ENCODE results near the gene NPLOC4.

NPLOC4 gene

DNA sequence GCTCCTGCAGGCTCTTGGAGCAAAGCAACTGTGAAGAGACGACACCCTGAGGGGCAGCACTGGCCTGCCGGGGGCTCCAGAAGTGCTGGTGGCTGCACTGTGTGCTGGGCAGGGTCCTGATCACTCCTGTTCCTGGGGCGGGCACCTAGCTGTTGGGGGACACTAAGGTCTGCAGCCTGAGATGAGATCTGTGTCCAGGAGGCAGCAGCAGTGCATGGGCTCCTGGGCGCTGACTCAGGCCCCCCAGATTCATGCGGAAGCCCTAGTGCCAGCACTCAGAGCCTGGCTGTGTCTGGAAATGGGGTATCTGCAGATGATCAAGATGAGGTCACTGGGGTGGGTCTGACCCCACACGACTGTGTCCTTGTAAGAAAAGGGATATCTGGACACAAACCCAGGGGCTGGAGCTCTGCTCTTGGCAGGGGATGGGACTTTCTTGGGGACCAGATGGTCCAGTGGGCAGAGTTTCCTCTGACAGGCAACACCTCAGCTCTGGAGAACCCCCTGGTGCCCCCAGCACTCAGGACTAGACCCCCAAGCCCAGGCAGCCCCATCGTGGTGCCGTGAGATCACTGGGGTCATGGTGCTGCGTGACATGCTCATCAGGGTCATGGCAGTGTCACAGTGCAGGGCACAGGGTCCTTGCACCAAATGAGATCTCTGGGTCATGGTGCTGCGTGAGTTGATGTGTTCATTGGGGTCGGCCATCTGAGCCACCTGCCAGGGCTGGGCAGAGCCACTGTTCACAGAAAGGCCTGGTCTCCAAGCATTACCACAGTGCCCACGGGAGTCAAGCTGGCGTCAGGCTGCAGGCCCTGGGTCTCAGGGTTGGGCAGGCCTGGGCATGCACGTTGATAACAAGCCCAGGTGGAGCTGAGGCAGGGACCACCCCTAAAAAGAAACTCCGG, 94.2 kb downstream of the NPLOC4 start:
- peak; percentile 6 for DNase-seq (ENCODE audit: extremely low read depth, insufficient read length)
- Histone ChIP-seq H3K27me3 (replicated peaks; ENCODE audit: control insufficient read depth, insufficient read depth, low read length) (no peaks in the 10 kb centered on the region), H3K36me3 (ENCODE audit: control insufficient read depth, insufficient read depth, low read length) (peaks cover 34% of the 10 kb centered on the region), H3K4me3 (replicated peaks; ENCODE audit: low read depth, low read length) (no peak overlapping the region)
- TF ChIP-seq, protein P1, sequence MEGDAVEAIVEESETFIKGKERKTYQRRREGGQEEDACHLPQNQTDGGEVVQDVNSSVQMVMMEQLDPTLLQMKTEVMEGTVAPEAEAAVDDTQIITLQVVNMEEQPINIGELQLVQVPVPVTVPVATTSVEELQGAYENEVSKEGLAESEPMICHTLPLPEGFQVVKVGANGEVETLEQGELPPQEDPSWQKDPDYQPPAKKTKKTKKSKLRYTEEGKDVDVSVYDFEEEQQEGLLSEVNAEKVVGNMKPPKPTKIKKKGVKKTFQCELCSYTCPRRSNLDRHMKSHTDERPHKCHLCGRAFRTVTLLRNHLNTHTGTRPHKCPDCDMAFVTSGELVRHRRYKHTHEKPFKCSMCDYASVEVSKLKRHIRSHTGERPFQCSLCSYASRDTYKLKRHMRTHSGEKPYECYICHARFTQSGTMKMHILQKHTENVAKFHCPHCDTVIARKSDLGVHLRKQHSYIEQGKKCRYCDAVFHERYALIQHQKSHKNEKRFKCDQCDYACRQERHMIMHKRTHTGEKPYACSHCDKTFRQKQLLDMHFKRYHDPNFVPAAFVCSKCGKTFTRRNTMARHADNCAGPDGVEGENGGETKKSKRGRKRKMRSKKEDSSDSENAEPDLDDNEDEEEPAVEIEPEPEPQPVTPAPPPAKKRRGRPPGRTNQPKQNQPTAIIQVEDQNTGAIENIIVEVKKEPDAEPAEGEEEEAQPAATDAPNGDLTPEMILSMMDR (IDR thresholded peaks at IDR 0.05; ENCODE audit: insufficient read depth, low read length, poor library complexity, severe bottlenecking), result no peak

DNA sequence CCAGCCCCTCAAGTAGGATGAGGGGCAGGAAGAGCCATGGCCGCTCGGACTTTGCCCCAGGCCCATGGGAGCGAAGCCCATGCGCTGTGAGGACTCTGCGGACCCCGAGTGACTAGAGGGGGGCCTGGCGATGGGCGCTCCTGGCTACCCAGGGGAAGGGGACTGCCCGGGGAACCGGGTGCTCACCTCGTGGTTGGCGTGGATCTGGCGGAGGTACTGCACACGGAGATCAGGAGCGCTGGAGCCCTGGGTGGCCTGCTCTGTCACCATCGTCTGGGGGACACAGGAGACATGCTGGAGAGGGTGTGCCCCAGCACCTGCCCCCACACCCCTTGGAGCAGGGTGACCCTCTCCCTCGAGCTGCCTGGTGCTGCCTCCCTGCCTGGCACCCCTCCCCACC, 95.8 kb downstream of the NPLOC4 start:
- TF ChIP-seq, protein P1 (IDR thresholded peaks at IDR 0.05; ENCODE audit: insufficient read depth, low read length, poor library complexity, severe bottlenecking), result no peak
- H3K36me3 ChIP-seq (ENCODE audit: control insufficient read depth, insufficient read depth, low read length), result peaks cover 27% of the 10 kb centered on the region
- no peak overlapping the region for H3K4me3 ChIP-seq (replicated peaks; ENCODE audit: low read depth, low read length)

DNA sequence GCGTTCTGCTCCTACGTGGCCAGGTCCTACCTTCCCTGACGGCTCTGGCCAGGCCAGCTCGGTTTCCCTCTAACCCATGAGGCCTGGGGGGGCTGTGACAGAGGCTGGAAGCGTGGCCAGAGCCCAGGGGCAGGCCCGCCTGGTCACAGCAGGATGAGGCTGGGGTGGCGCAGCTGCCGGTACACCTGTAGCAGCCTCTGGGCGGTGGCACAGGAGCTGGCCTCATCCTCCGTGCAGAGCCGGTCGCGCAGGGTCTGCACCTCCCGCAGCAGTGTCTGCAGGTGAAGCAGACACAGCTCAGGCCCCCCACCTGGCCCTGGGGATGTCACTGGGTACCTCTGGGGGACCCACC, 96.3 kb downstream of the NPLOC4 start:
- peak; percentile 7 for DNase-seq (ENCODE audit: extremely low read depth, insufficient read length)
- TF ChIP-seq, protein P1 (IDR thresholded peaks at IDR 0.05; ENCODE audit: insufficient read depth, low read length, poor library complexity, severe bottlenecking), result no peak
- Histone ChIP-seq H3K27me3 (replicated peaks; ENCODE audit: control insufficient read depth, insufficient read depth, low read length) (no peaks in the 10 kb centered on the region), H3K4me3 (replicated peaks; ENCODE audit: low read depth, low read length) (no peak overlapping the region), H3K36me3 (ENCODE audit: control insufficient read depth, insufficient read depth, low read length) (peaks cover 23% of the 10 kb centered on the region)

More for the DNA sequence above, 95.8 kb downstream of the NPLOC4 start:
- DNase-seq (ENCODE audit: extremely low read depth, insufficient read length), result peak; percentile 9
- no peaks in the 10 kb centered on the region for H3K27me3 ChIP-seq (replicated peaks; ENCODE audit: control insufficient read depth, insufficient read depth, low read length)

DNA sequence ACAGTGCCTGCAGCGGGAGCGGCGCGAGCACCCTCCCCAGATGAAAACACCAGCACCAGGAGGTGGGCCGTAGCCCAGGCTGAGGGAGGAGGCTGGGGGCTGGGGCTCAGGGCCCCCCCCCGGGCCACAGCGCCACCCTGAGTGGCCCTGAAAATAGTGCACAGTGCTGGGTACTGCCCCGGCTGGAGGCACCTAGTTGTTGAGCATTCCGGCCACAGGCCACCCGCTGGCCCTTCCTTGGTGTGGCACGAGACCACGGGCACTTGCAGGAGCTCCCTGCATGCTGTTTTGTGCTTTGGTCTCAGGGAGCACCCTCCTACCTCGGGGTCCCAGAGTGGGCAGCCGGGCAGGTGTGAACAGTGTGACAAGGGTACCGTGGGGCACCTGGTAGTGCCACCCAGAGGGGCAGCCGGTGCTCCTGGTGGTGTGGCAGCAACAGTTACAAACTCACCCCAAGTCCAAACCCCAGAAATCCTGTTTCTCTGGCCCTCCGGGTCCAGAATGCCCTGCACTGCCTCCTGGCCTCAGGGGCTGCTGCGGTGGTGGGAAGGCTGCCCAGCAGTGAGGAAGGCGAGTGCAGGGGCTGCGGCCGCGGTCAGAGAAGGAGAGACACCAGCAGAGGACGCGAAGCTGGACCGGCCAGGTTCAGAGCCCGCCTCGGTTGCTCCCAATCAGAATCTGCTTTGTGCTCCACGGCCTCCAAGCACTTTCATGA, 96.8 kb downstream of the NPLOC4 start:
- DNase-seq (ENCODE audit: extremely low read depth, insufficient read length), result peak; percentile 18
- Histone ChIP-seq H3K27me3 (replicated peaks; ENCODE audit: control insufficient read depth, insufficient read depth, low read length) (no peaks in the 10 kb centered on the region), H3K4me3 (replicated peaks; ENCODE audit: low read depth, low read length) (no peak overlapping the region), H3K36me3 (ENCODE audit: control insufficient read depth, insufficient read depth, low read length) (peaks cover 21% of the 10 kb centered on the region)
- TF ChIP-seq, protein P1 (IDR thresholded peaks at IDR 0.05; ENCODE audit: insufficient read depth, low read length, poor library complexity, severe bottlenecking), result no peak

DNA sequence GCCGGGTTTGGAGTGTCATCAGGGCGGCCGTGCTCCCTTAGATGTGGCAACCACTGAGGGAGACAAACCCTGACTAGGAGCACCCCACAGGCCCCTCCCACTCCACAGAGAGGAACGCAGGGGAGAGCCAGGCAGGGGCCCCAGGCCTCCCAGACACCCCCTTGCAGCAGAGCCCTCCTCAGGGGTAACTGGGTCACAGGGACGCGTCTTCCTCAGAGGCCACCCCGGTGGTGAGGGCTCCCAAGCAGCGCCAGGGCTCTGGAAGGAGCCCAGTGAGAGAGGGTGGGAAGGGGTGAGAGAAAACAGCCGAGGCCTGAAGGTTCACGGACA, 97.4 kb downstream of the NPLOC4 start:
- TF ChIP-seq, protein P1 (IDR thresholded peaks at IDR 0.05; ENCODE audit: insufficient read depth, low read length, poor library complexity, severe bottlenecking), result no peak
- peaks cover 21% of the 10 kb centered on the region for H3K36me3 ChIP-seq (ENCODE audit: control insufficient read depth, insufficient read depth, low read length)
- no peaks in the 10 kb centered on the region for H3K27me3 ChIP-seq (replicated peaks; ENCODE audit: control insufficient read depth, insufficient read depth, low read length)
- H3K4me3 ChIP-seq (replicated peaks; ENCODE audit: low read depth, low read length), result no peak overlapping the region
- peak; percentile 4 for DNase-seq (ENCODE audit: extremely low read depth, insufficient read length)

Measured in GM06990 (cell line).